Hepatocyte (in vitro differentiated cells): ENCODE results near the gene CCDC185.

Experiments
- CTCF ChIP-seq: fragments of 200-600 bp; sonication (generic); IDR thresholded peaks from 2 replicates; pipeline ENCODE4 v1.5.1; 2016; ENCODE audit warnings: antibody characterized with exemption, mild to moderate bottlenecking; ENCODE audit not compliant: poor library complexity
- EZH2phosphoT487 ChIP-seq: fragments of 200-600 bp; sonication (generic); IDR thresholded peaks from one replicate; pipeline ENCODE4 v1.6.1; 2018; ENCODE audit warnings: antibody characterized with exemption, mild to moderate bottlenecking, low read depth, moderate library complexity; ENCODE audit not compliant: unreplicated experiment, severe bottlenecking

- TF ChIP-seq EZH2phosphoT487 (no peak), CTCF (no peak)
Observed at GRCh38 chr1:223345720-223346119, 47.5 kb upstream of the CCDC185 start.
